Stimulated activated CD4-positive, alpha-beta T cell treated with anti-CD3 and anti-CD28 coated beads, Interleukin-2, amount 100 ng/mL, for 48 hours (primary cell): ENCODE data around the gene TMEM87B.
"Not testable (repeated sequence)": the region's sequence is repeated elsewhere in the genome, so short reads cannot be mapped to it uniquely, and the experiment has no call there.

Experiments
- DNase-seq, 2 donors: peaks; one replicate each; pipeline ENCODE4 v3.0.0-alpha.2; 2020

TMEM87B gene

GRCh38 chr2:112074506-112074905 is 19.4 kb downstream of the TMEM87B start:
- DNase-seq = no peak

- no peak for DNase-seq
Observed at GRCh38 chr2:112075490-112076260, 20.6 kb downstream of the TMEM87B start.

GRCh38 chr2:112077814-112078213 is 22.7 kb downstream of the TMEM87B start:
- DNase-seq = no peak

GRCh38 chr2:112081262-112081661 is 26.2 kb downstream of the TMEM87B start:
- DNase-seq = no peak

- no peak for DNase-seq
Observed at GRCh38 chr2:112084689-112085374, 29.8 kb downstream of the TMEM87B start.

GRCh38 chr2:112085375-112085730 is 30.3 kb downstream of the TMEM87B start:
- no peak for DNase-seq

- no peak for DNase-seq
Observed at GRCh38 chr2:112085916-112086669, 31.0 kb downstream of the TMEM87B start.

GRCh38 chr2:112087346-112088020 is 32.4 kb downstream of the TMEM87B start:
- no peak for DNase-seq

GRCh38 chr2:112089375-112089774 is 34.3 kb downstream of the TMEM87B start:
- DNase-seq = no peak

- no peak for DNase-seq
Observed at GRCh38 chr2:112092286-112093041, 37.4 kb downstream of the TMEM87B start.

- DNase-seq = no peak
Observed at GRCh38 chr2:112093216-112093615, 38.1 kb downstream of the TMEM87B start.

- DNase-seq = no peak
Observed at GRCh38 chr2:112095681-112096080, 40.6 kb downstream of the TMEM87B start.

GRCh38 chr2:112096098-112096497 is 41.0 kb downstream of the TMEM87B start:
- DNase-seq = no peak

- DNase-seq = no peak
Observed at GRCh38 chr2:112108178-112108832, 53.2 kb downstream of the TMEM87B start.

GRCh38 chr2:112109278-112109677 is 54.2 kb downstream of the TMEM87B start:
- DNase-seq = no peak

GRCh38 chr2:112110966-112111365 is 55.9 kb downstream of the TMEM87B start:
- no peak for DNase-seq

GRCh38 chr2:112113354-112113753 is 58.3 kb downstream of the TMEM87B start:
- not testable (repeated sequence) for DNase-seq

GRCh38 chr2:112118148-112118547 is 63.1 kb downstream of the TMEM87B start:
- no peak for DNase-seq

GRCh38 chr2:112121682-112122254 is 66.7 kb downstream of the TMEM87B start:
- peak; percentile 31 to 43 for DNase-seq

- no peak for DNase-seq
Observed at GRCh38 chr2:112129060-112129459, 74.0 kb downstream of the TMEM87B start.

- no peak for DNase-seq
Observed at GRCh38 chr2:112133344-112133743, 78.3 kb downstream of the TMEM87B start.
